ENCODE data around the gene ZBTB20.

ZBTB20 gene

DNA sequence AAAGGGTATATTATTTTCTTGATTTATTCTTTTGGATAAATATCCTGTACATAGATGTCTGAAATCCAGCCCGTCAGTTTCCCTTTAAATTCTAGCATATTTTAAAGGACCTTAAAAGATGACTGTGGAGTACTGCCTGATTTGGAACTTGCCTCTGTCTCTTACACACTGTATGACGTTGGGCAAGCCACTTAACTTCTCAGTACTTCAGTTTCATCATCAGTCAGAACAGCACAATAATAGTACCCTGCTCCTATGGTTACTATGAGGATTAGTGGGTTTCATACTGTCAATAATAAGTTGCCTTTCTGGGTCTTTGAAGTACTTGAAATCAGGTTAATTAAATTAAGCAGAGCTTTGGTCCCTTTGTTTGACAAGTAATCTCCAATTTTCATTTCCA lies 479.0 kb downstream of the ZBTB20 start:
- Histone ChIP-seq H3K9ac (ENCODE audit: low read length in 5 of 5) (no peak overlapping the region), H3K9me3 (ENCODE audit: control insufficient read depth in 5 of 5, low read length in 5 of 5) (peaks cover 0 to 6% (median 0%) of the 10 kb centered on the region in 5 donors), H3K4me1 (ENCODE audit: control insufficient read depth in 5 of 5, insufficient read depth in 5 of 5, low read length in 5 of 5) (peaks cover 0 to 10% (median 9%) of the 10 kb centered on the region in 5 donors), H3K36me3 (ENCODE audit: control insufficient read depth in 5 of 5, insufficient read depth in 5 of 5, low read length in 5 of 5) (no peaks in the 10 kb centered on the region), H3K27me3 (ENCODE audit: control insufficient read depth in 5 of 5, insufficient read depth in 4 of 5, low read length in 5 of 5) (no peaks in the 10 kb centered on the region), H3K27ac (ENCODE audit: low read depth, low read length) (no peak overlapping the region), H3K4me3 (ENCODE audit: low read depth in 1 of 5, low read length in 5 of 5) (no peak overlapping the region)

DNA sequence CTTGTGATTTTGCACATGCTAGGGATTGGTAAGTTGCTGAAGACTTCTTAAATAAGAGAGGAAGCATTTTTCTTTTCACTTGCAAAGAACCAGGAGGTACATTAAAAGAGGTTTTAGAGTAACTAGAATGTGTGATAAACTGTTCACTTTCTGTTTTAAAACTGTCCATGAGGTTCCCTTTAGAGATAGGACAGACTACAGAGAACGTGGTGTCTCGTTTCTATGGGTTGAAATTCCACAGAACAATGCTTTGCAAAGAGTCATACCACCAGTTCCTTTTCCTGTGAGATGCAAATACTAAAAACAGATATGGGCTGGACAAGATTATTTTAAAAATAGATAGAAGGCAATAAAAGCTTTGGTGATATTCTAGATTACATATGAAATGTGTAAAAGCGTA lies 480.5 kb downstream of the ZBTB20 start:
- H3K9me3 ChIP-seq (ENCODE audit: control insufficient read depth in 5 of 5, low read length in 5 of 5): peaks cover 0 to 6% (median 0%) of the 10 kb centered on the region in 5 donors
- no peak overlapping the region for H3K4me3 ChIP-seq (ENCODE audit: low read depth in 1 of 5, low read length in 5 of 5)
- no peak overlapping the region for H3K9ac ChIP-seq (ENCODE audit: low read length in 5 of 5)
- no peaks in the 10 kb centered on the region for H3K27me3 ChIP-seq (ENCODE audit: control insufficient read depth in 5 of 5, insufficient read depth in 4 of 5, low read length in 5 of 5)
- H3K36me3 ChIP-seq (ENCODE audit: control insufficient read depth in 5 of 5, insufficient read depth in 5 of 5, low read length in 5 of 5): no peaks in the 10 kb centered on the region
- H3K27ac ChIP-seq (ENCODE audit: low read depth, low read length): no peak overlapping the region
- peaks cover 0 to 10% (median 9%) of the 10 kb centered on the region in 5 donors for H3K4me1 ChIP-seq (ENCODE audit: control insufficient read depth in 5 of 5, insufficient read depth in 5 of 5, low read length in 5 of 5)

DNA sequence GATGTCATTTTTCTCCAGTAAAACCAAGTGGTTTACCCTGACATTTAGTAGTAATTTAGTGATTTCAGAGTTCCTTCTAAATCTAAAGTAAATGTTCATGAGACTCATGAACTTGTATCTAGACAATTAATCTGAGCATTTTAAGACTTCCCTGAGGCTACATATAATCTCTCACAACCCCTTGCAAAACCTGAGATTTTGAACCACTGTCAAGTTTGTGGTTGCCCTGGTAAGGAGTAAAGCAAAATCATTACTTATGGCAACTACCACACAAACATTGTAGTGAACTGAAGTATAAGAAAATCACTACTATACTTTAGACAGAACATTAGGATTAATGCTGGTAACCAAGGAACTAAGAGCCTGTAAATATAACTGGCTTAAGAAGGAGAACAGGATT lies 483.1 kb downstream of the ZBTB20 start:
- no peaks in the 10 kb centered on the region for H3K36me3 ChIP-seq (ENCODE audit: control insufficient read depth in 5 of 5, insufficient read depth in 5 of 5, low read length in 5 of 5)
- peaks cover 0 to 29% (median 21%) of the 10 kb centered on the region in 5 donors for H3K4me1 ChIP-seq (ENCODE audit: control insufficient read depth in 5 of 5, insufficient read depth in 5 of 5, low read length in 5 of 5)
- H3K4me3 ChIP-seq (ENCODE audit: low read depth in 1 of 5, low read length in 5 of 5): no peak overlapping the region
- no peak overlapping the region for H3K9ac ChIP-seq (ENCODE audit: low read length in 5 of 5)
- no peaks in the 10 kb centered on the region for H3K27me3 ChIP-seq (ENCODE audit: control insufficient read depth in 5 of 5, insufficient read depth in 4 of 5, low read length in 5 of 5)
- no peak overlapping the region for H3K27ac ChIP-seq (ENCODE audit: low read depth, low read length)
- peaks cover 0 to 6% (median 0%) of the 10 kb centered on the region in 5 donors for H3K9me3 ChIP-seq (ENCODE audit: control insufficient read depth in 5 of 5, low read length in 5 of 5)

DNA sequence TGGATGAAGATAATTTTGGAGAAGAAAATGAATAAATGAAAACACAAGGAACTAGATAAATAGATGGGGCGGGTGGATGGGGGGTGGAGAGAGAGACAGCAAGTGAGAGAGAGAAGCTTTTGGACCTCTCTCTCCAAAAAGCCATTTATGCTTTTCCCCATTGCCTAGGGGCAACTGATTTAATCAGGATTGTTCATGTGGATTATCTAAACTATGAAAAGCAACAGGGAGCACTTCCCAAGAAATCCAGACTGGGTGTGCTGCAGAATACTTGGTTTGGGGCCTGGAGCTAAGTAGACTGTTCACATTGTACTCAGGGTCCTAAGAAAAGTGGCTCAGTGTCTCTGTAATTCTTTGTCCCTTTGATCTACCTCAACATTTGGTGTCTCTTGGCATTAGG lies 486.3 kb downstream of the ZBTB20 start:
- H3K4me1 ChIP-seq (ENCODE audit: control insufficient read depth in 5 of 5, insufficient read depth in 5 of 5, low read length in 5 of 5): peaks cover 0 to 25% (median 21%) of the 10 kb centered on the region in 5 donors
- H3K4me3 ChIP-seq (ENCODE audit: low read depth in 1 of 5, low read length in 5 of 5): no peak overlapping the region
- no peak overlapping the region for H3K9ac ChIP-seq (ENCODE audit: low read length in 5 of 5)
- no peaks in the 10 kb centered on the region for H3K36me3 ChIP-seq (ENCODE audit: control insufficient read depth in 5 of 5, insufficient read depth in 5 of 5, low read length in 5 of 5)
- peaks cover 0 to 6% (median 0%) of the 10 kb centered on the region in 5 donors for H3K9me3 ChIP-seq (ENCODE audit: control insufficient read depth in 5 of 5, low read length in 5 of 5)
- H3K27ac ChIP-seq (ENCODE audit: low read depth, low read length): peak overlapping the region; percentile 70
- H3K27me3 ChIP-seq (ENCODE audit: control insufficient read depth in 5 of 5, insufficient read depth in 4 of 5, low read length in 5 of 5): no peaks in the 10 kb centered on the region

DNA sequence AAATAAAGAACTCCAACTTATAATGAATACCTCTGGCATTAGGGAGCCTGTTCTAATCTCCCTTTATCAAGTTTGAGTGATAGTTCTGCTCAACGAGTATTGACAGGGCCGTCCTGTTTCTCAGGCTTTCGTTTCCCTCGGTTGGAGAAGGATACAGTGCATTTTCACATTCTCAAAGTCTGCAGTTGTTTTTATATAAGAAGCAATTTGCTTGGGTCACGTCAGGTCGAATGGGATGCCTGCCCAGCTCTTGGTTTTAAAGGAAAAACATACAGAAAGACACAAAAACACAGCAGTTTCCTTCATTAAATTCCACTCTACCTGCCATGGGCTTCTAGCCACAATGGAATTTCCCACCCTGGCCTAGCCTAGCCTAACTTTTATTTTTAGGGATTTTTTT lies 487.0 kb downstream of the ZBTB20 start:
- Histone ChIP-seq H3K27me3 (ENCODE audit: control insufficient read depth in 5 of 5, insufficient read depth in 4 of 5, low read length in 5 of 5) (no peaks in the 10 kb centered on the region), H3K9ac (ENCODE audit: low read length in 5 of 5) (peak overlapping the region in 3 of 5 donors; percentile 20 to 32 (median 25)), H3K27ac (ENCODE audit: low read depth, low read length) (peak overlapping the region; percentile 70), H3K4me3 (ENCODE audit: low read depth in 1 of 5, low read length in 5 of 5) (peak overlapping the region in 3 of 5 donors; percentile 34 to 37 (median 35)), H3K36me3 (ENCODE audit: control insufficient read depth in 5 of 5, insufficient read depth in 5 of 5, low read length in 5 of 5) (no peaks in the 10 kb centered on the region), H3K4me1 (ENCODE audit: control insufficient read depth in 5 of 5, insufficient read depth in 5 of 5, low read length in 5 of 5) (peaks cover 0 to 25% (median 21%) of the 10 kb centered on the region in 5 donors), H3K9me3 (ENCODE audit: control insufficient read depth in 5 of 5, low read length in 5 of 5) (peaks cover 0 to 6% (median 0%) of the 10 kb centered on the region in 5 donors)

DNA sequence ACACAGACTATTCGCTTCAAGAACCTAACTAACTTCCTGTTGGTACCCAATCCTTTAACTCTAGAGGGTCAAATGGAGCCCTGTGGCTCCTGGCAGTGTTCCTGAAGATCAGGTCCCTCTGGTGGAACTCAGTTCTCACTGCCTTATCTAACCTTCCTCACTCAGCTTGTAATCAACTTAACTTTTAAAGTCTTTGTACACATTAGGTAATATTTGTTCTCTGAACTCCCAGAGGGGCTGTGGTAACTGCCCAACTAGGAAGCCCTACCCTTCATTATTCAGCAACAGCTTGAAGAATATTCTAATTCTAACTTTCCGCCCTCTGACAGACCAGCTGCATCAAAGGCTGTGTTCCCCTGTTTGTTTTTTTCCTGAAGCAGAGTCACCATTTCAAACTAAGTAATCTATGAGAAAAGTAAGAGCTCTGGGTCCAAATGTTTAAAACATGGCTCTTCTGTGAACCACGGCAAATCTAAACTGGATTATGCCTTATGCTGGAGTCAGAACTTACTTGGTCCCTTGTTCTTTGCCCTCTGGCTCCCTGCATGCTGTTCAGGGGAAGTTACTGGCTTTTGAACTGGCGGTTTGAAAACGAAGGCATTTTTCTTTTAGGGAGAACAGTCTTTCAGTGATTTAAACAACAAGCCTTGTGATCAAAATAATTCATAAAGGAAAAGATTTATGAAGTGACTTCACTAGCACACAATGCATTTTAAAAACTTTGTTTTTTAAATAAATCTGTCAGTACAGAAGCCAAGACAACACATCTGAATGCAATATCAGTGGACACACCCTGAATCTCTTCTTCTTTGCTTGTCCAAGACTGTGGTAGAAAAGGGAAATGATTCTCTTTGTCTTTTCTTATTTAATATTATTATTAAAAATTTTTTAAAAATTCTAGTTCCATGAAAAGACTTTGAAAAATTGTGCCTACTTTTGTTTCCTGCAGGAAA lies 487.7 kb downstream of the ZBTB20 start:
- peak overlapping the region in 3 of 5 donors; percentile 27 to 37 (median 32) for H3K9ac ChIP-seq (ENCODE audit: low read length in 5 of 5)
- peaks cover 0 to 5% (median 0%) of the 10 kb centered on the region in 5 donors for H3K9me3 ChIP-seq (ENCODE audit: control insufficient read depth in 5 of 5, low read length in 5 of 5)
- peak overlapping the region in 2 of 5 donors; percentile 34 to 37 for H3K4me3 ChIP-seq (ENCODE audit: low read depth in 1 of 5, low read length in 5 of 5)
- H3K27me3 ChIP-seq (ENCODE audit: control insufficient read depth in 5 of 5, insufficient read depth in 4 of 5, low read length in 5 of 5): no peaks in the 10 kb centered on the region
- no peaks in the 10 kb centered on the region for H3K36me3 ChIP-seq (ENCODE audit: control insufficient read depth in 5 of 5, insufficient read depth in 5 of 5, low read length in 5 of 5)
- H3K4me1 ChIP-seq (ENCODE audit: control insufficient read depth in 5 of 5, insufficient read depth in 5 of 5, low read length in 5 of 5): peaks cover 0 to 25% (median 21%) of the 10 kb centered on the region in 5 donors
- peak overlapping the region; percentile 70 for H3K27ac ChIP-seq (ENCODE audit: low read depth, low read length)

DNA sequence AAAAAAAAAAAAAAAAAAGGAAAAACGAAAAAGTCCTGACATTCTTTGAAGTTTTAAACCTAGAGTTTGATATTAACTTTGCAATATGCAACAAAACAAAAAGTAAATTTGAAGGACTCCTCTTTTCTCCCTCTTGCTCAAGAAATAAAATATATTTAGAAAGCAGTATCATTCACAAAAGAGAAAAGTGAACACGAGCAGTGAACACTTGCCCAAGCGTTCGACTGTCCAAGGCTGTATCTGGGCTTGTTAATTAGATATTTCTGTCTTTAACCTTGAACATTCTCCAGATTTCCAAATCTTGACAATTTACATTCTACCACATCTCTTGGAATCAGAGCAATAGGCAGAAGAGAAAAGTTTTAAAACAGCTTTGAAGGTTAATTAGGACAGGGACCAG lies 495.5 kb downstream of the ZBTB20 start:
- no peak overlapping the region for H3K4me3 ChIP-seq (ENCODE audit: low read depth in 1 of 5, low read length in 5 of 5)
- H3K27ac ChIP-seq (ENCODE audit: low read depth, low read length): no peak overlapping the region
- no peak overlapping the region for H3K9ac ChIP-seq (ENCODE audit: low read length in 5 of 5)
- H3K9me3 ChIP-seq (ENCODE audit: control insufficient read depth in 5 of 5, low read length in 5 of 5): peaks cover 0 to 4% (median 0%) of the 10 kb centered on the region in 5 donors
- H3K4me1 ChIP-seq (ENCODE audit: control insufficient read depth in 5 of 5, insufficient read depth in 5 of 5, low read length in 5 of 5): peaks cover 0 to 7% (median 3%) of the 10 kb centered on the region in 5 donors
- no peaks in the 10 kb centered on the region for H3K27me3 ChIP-seq (ENCODE audit: control insufficient read depth in 5 of 5, insufficient read depth in 4 of 5, low read length in 5 of 5)
- H3K36me3 ChIP-seq (ENCODE audit: control insufficient read depth in 5 of 5, insufficient read depth in 5 of 5, low read length in 5 of 5): no peaks in the 10 kb centered on the region

DNA sequence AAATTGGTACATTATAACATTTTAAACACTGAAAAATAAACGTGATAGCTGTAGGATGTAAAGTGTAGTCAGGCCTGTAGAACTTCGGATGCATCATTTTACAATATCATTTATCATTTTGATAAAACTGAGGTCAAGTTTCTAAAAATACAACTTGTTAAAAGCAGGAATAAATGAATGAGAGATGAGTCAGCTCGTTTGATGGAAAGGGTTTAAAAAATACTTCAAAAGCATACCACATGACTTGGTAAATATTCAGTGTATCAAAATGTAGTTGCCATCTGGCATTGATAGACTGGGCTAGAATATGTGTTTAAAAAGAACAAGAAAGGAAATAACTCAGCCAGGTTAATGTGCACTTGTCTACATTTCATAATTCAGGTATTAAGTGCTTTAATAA lies 496.3 kb downstream of the ZBTB20 start:
- H3K27me3 ChIP-seq (ENCODE audit: control insufficient read depth in 5 of 5, insufficient read depth in 4 of 5, low read length in 5 of 5): no peaks in the 10 kb centered on the region
- H3K36me3 ChIP-seq (ENCODE audit: control insufficient read depth in 5 of 5, insufficient read depth in 5 of 5, low read length in 5 of 5): no peaks in the 10 kb centered on the region
- no peak overlapping the region for H3K4me3 ChIP-seq (ENCODE audit: low read depth in 1 of 5, low read length in 5 of 5)
- no peak overlapping the region for H3K27ac ChIP-seq (ENCODE audit: low read depth, low read length)
- no peak overlapping the region for H3K9ac ChIP-seq (ENCODE audit: low read length in 5 of 5)
- H3K4me1 ChIP-seq (ENCODE audit: control insufficient read depth in 5 of 5, insufficient read depth in 5 of 5, low read length in 5 of 5): peaks cover 0 to 7% (median 3%) of the 10 kb centered on the region in 5 donors
- H3K9me3 ChIP-seq (ENCODE audit: control insufficient read depth in 5 of 5, low read length in 5 of 5): peaks cover 0 to 4% (median 0%) of the 10 kb centered on the region in 5 donors

DNA sequence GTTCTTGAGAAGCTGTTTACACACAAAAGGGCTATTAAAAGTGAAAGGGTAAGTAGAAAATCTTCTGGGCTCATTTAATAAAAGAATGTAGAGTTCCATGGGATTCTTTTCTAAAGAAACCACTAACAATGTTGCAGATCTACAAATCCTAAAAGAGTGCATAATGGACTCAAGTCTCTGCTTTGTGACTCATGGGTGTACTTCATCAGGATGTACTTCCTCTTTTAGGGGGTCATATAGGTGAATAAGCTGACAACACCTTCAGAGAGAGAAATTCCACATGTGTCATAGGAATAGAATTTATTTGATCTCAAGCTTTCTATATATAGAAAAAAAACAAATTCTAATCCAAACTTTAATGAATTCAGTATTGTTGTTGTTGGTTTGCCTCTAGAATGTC lies 497.8 kb downstream of the ZBTB20 start:
- H3K27me3 ChIP-seq (ENCODE audit: control insufficient read depth in 5 of 5, insufficient read depth in 4 of 5, low read length in 5 of 5): no peaks in the 10 kb centered on the region
- H3K9me3 ChIP-seq (ENCODE audit: control insufficient read depth in 5 of 5, low read length in 5 of 5): peaks cover 0 to 4% (median 0%) of the 10 kb centered on the region in 5 donors
- H3K9ac ChIP-seq (ENCODE audit: low read length in 5 of 5): no peak overlapping the region
- H3K36me3 ChIP-seq (ENCODE audit: control insufficient read depth in 5 of 5, insufficient read depth in 5 of 5, low read length in 5 of 5): no peaks in the 10 kb centered on the region
- peaks cover 0 to 7% (median 3%) of the 10 kb centered on the region in 5 donors for H3K4me1 ChIP-seq (ENCODE audit: control insufficient read depth in 5 of 5, insufficient read depth in 5 of 5, low read length in 5 of 5)
- no peak overlapping the region for H3K4me3 ChIP-seq (ENCODE audit: low read depth in 1 of 5, low read length in 5 of 5)
- H3K27ac ChIP-seq (ENCODE audit: low read depth, low read length): no peak overlapping the region

DNA sequence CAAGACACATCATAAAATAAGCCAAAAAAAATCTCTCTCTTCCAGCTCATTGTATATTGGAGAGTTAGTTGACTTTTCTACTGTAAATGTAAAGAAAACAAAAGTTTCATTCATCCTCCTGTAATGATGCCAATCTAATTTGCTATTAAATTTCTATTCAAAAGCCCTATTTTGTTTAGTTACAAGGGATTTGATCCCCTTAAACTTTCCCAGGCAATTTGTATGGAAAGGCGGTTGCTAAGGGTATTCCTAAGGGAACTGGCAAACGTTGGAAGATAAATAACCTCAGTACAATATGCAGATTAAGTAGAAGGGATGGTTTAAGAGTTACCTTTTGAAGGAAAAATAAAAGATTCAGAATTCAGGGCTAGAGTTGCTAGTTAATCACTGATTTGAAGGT lies 500.6 kb downstream of the ZBTB20 start:
- Histone ChIP-seq H3K9ac (ENCODE audit: low read length in 5 of 5) (no peak overlapping the region), H3K36me3 (ENCODE audit: control insufficient read depth in 5 of 5, insufficient read depth in 5 of 5, low read length in 5 of 5) (no peaks in the 10 kb centered on the region), H3K27me3 (ENCODE audit: control insufficient read depth in 5 of 5, insufficient read depth in 4 of 5, low read length in 5 of 5) (no peaks in the 10 kb centered on the region), H3K4me1 (ENCODE audit: control insufficient read depth in 5 of 5, insufficient read depth in 5 of 5, low read length in 5 of 5) (peaks cover 0 to 6% (median 3%) of the 10 kb centered on the region in 5 donors), H3K9me3 (ENCODE audit: control insufficient read depth in 5 of 5, low read length in 5 of 5) (no peaks in the 10 kb centered on the region), H3K4me3 (ENCODE audit: low read depth in 1 of 5, low read length in 5 of 5) (no peak overlapping the region), H3K27ac (ENCODE audit: low read depth, low read length) (no peak overlapping the region)
